HG03025 (cell line): ENCODE measurements around the gene TMEM255B.

Experiments used
- ATAC-seq: cut with Tn5 transposase; IDR thresholded peaks from one replicate; pipeline ENCODE4 v1.9.1; 2021; ENCODE audit warnings: mild to moderate bottlenecking, moderate library complexity; ENCODE audit not compliant: unreplicated experiment, low FRiP score

TMEM255B gene

GRCh38 chr13:113798200-113798811 lies 39.3 kb downstream of the TMEM255B start:
- ATAC-seq, result no peak

GRCh38 chr13:113800576-113800926 lies 41.5 kb downstream of the TMEM255B start:
- ATAC-seq, result no peak

GRCh38 chr13:113801289-113801961 lies 42.4 kb downstream of the TMEM255B start:
- no peak for ATAC-seq

GRCh38 chr13:113802090-113802531 lies 43.1 kb downstream of the TMEM255B start:
- ATAC-seq, result no peak

- no peak for ATAC-seq
Observed at GRCh38 chr13:113802761-113803160, 43.7 kb downstream of the TMEM255B start.

DNA sequence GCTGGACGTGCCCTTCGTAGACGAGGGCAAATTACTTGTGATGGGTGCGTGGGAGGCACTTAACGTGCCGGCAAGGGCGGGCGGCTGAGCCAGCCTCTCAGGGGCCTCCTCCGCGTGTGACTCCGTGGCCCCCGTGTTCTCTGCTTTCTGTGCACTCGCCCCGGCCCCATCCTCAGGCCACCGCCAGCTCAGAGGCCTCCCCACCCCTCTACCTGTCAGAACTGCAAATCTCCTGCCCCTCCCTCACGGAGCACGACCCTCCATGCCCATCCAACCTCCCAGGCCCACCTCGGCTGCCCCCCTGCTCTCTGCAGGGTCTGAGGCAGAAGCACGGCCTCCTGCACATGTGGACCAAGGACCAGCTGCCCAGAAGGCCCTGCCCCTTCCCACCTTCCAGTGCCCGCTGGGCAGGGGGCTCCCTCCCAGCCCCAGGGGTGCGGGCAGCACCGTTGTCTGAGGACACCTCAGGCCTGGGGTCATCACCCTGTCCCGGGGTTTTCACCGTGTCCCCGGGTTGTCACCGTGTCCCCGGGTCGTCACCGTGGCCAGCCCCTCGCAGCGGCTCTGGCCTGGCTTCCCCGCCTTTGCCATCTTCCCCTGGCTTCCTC lies 44.5 kb downstream of the TMEM255B start:
- no peak for ATAC-seq

- ATAC-seq, result no peak
Observed at GRCh38 chr13:113804017-113804702, 45.1 kb downstream of the TMEM255B start.

DNA sequence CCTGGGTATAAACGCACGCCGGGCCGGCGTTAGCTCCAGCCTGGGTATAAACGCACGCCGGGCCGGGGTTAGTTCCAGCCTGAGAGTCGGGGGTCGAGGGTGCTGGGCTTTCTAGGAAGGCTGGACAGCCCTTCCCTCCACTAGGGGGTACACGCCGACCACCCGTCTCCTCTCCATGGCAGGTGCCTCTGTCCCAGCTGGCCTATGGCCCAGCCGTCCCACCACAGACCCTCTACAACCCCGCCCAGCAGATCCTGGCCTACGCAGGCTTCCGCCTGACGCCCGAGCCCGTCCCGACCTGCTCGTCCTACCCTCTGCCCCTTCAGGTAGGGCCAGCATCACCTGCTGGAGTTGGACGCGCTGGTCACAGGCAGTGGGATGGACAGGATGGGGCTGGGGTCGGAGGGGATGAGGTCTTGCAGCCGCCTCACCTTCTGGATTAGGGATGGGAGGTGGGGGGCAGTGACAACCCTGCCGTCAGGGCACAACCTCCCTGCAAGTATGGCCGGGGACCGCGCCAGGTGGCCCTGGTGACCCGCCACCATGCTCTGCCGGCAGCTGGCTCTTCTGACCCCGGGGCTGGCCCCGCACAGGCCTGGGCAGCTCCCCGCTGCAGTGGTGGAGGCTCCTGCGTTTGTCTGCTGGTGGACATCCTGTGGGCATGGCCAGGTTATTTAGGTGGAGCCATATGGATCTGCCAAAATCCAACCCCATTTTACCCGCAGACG lies 45.8 kb downstream of the TMEM255B start:
- no peak for ATAC-seq

- no peak for ATAC-seq
Observed at GRCh38 chr13:113805431-113806103, 46.5 kb downstream of the TMEM255B start.

GRCh38 chr13:113806104-113806471 lies 47.1 kb downstream of the TMEM255B start:
- no peak for ATAC-seq

DNA sequence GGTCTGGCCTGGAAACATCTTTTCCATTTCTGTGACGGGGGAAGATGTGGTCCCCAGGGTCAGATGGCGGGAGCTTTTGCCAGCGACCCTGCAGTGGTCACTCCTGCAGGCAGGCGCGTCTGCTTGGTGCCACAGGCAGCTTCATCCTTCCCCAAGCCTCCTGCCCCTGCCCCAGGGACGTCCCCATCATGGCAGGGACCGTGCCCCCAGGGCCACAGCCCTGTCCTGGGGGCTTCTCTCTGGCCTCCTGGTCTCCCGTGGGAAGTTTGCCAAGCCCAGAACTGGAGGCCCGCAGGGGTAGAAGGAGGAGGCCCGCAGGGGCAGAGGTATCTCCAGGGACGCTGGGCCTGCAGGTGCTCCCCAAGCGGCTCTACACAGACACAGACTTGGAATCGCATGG lies 47.5 kb downstream of the TMEM255B start:
- no peak for ATAC-seq

DNA sequence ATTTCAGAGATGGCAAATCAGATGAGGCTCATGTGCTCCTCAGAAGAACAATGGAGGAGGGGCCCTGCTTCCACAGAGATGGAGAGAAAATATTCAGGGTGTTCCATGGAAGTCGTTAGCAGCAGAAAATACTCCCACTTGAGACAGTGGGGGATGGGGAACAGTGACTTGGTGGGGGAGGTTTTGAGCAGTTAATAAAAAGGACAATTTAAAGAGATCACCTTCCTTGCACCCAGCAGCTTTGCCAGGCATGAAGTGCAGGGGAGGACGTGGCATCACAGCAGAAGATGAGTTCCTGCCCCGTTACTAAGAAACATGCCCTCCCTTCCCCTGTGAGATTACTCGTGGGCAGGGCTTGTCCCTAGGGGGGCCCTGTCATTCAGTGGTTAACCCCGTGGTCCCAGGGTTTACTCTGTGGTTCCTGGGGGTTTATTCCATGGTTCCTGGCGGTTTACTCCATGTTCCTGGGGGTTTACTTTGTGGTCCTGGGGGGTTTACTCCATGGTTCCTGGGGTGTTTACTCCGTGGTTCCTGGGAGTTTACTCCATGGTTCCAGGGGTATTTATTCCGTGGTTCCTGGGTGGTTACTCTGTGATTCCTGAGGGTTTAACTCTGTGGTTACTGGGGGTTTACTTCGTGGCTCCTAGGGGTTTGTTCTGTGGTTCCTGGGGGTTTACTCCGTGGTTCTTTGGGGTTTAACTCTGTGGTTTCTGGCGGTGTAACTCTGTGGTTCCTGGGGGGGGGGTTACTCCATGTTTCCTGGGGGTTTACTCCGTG lies 49.2 kb downstream of the TMEM255B start:
- ATAC-seq, result no peak

DNA sequence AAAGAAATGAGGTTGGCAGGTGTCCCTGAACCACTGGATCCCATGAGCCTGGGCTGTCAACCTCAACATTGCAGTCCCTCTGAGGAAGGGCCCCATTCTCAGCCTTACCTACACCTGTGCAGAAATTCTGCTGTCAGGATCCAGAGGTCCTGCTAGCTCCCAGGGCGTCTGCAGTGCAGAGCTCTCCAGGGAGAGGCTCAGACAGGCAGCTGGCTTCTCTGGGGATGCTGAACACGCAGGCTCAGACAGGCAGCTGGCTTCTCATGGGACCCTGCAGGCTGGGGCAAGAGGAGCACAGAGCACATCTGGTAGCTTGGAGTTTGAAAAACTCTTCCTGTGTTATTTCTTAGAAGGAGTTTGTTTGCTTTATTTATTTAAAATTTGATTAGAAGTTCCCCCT lies 50.9 kb downstream of the TMEM255B start:
- no peak for ATAC-seq

GRCh38 chr13:113810640-113811039 lies 51.6 kb downstream of the TMEM255B start:
- ATAC-seq, result no peak

DNA sequence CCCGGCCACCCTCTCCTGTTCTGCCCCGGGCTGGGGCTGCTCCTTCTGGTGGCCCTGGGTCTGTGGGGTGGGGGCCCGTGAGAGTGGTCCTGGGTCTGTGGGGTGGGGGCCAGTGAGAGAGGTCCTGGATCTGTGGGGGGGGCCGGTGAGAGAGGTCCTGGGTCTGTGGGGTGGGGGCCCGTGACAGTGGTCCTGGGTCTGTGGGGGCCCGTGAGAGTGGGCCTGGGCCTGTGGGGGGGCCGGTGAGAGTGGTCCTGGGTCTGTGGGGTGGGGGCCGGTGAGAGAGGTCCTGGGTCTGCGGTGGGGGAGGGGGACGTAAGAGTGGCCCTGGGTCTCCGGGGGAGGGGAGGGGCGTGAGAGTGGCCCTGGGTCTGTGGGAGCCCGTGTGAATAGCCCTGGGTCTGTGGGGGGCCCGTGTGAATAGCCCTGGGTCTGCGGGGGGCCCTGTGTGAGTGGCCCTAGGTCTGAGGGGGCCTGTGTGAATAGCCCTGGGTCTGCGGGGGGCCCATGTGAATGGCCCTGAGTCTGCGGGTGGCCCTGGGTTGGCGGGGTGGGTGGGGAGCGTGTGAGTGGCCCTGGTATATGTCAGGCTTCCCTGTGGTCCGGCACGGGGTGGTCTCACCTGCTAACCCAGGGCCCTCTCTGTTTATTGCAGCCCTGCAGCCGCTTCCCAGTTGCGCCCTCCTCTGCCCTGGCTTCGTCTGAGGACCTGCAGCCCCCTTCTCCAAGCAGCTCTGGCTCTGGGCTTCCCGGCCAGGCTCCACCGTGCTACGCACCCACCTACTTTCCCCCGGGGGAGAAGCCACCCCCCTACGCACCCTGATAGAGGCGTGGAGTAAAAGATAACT lies 52.3 kb downstream of the TMEM255B start:
- ATAC-seq, result no peak

DNA sequence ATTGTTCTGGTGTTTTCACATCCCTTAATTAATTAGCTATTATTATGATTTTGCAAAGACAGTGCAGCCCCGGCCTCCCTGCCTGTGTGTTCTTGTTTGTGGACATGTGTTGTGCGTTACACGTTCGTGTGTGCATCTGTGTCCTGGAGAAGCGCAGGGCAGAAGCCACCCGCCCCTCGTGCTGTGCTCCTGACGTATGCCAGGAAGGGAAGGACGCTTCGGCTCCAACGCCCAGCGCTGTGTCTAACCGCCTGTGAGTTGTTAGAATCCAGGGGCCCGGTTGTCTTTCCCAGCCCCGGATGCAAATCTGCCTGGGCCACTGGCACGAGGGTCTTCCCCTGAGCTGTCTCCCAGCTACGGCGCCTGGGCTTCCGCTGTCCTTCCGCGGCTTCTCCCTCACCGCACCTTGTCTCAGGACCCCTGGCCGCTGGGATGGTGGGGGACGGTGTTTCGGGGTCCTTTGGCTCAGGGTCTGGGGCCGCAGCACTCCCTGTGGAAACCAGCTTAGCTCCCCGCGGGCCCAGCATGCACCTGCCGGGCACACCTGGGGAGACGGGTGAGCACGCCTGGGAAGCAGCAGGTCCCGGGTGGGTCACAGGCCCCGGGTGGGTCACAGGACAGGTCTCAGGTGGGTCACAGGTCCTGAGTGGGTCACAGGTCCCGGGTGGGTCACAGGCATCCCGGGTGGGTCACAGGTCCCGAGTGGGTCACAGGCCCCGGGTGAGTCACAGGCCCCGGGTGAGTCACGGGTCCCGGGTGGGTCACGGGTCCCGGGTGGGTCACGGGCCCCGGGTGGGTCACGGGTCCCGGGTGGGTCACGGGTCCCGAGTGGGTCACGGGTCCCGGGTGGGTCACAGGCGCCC lies 53.4 kb downstream of the TMEM255B start:
- no peak for ATAC-seq

DNA sequence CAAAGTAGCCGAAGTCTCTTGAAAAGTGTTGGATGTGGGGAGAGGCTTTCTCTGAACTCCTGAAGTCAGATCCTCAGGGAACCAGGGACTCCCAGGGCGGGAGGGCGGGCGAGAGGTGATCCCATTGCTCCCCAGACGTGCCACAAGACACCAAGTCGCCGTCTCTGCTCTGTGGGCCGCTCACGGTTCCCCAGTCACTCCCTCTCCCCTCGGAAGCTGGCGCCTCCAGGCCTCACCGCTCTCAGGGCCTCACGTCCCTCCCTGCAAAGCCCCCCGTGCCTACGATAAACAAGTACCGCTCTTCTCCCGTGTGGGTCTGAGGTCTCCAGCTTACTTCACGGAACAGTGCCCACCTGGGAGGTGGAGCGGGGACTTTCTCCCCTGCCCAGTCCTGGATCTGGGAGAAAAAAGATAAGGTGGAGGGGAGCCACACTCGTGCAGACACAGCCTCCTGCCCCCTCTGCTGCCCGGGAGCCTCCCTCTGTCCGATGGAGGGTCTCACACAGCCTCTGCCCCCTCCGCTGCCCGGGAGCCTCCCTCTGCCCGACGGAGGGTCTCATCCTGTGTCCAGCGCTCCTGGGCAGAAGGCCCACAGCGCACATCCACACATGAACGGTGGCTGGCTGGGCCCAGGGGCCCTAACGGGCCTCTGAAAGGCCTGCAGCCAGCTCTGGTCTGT lies 54.2 kb downstream of the TMEM255B start:
- ATAC-seq, result no peak
